HEK293 (cell line): ENCODE results near the gene ZAP70.

Experiments used
- CTCF ChIA-PET: fragments of 350-600 bp; formaldehyde crosslinking; extraction: SDS; loops from one replicate; lab custom pipeline; 2021; ENCODE audit warnings: antibody characterized with exemption; lab: Yijun Ruan, JAX
- POLR2A ChIA-PET: fragments of 300-600 bp; formaldehyde crosslinking; extraction: SDS; loops from one replicate; lab custom pipeline; 2020; ENCODE audit warnings: antibody characterized with exemption, inconsistent platforms; lab: Yijun Ruan, JAX
- H3K27ac ChIP-seq: fragments of 200-500 bp; sonication (Bioruptor generic); 2 replicates; pipeline ENCODE4 v1.5.1; 2014; ENCODE audit warnings: low read depth, low read length, control low read depth, inconsistent platforms; ENCODE audit errors: extremely low read depth
- H3K36me3 ChIP-seq, 2 experiments: fragments of 200-500 bp in 1 of 2; sonication (Bioruptor generic) in 1 of 2; 1 replicate in 1 of 2; 2 replicates in 1 of 2; pipeline ENCODE4 v1.5.1; 2014 to 2017; ENCODE audit warnings: inconsistent platforms in 2 of 2, low read length in 2 of 2; ENCODE audit not compliant: control insufficient read depth in 2 of 2, insufficient read depth in 1 of 2
- H3K4me1 ChIP-seq: fragments of 200-500 bp; sonication (Bioruptor generic); 2 replicates; pipeline ENCODE4 v1.5.1; 2014; ENCODE audit warnings: mild to moderate bottlenecking, low read length, inconsistent platforms; ENCODE audit not compliant: control insufficient read depth, insufficient read depth
- H3K4me3 ChIP-seq: 2 replicates; pipeline ENCODE4 v1.5.1; 2011; ENCODE audit warnings: low read depth, mild to moderate bottlenecking, control low read depth, low read length, moderate library complexity
- H3K9me3 ChIP-seq: fragments of 200-500 bp; sonication (Bioruptor generic); 2 replicates; pipeline ENCODE4 v1.5.1; 2014; ENCODE audit warnings: low read depth, low read length, inconsistent platforms; ENCODE audit not compliant: control insufficient read depth, insufficient read depth
- CTCF ChIP-seq: fragments of 450-650 bp; formaldehyde crosslinking; IDR thresholded peaks from 2 replicates; pipeline ENCODE4 v1.5.1; 2016; ENCODE audit warnings: missing biosample characterization, missing genetic modification characterization
- GLI4 ChIP-seq: fragments of 450-650 bp; formaldehyde crosslinking; IDR thresholded peaks from 2 replicates; pipeline ENCODE4 v1.5.1; 2016; ENCODE audit warnings: missing biosample characterization, missing genetic modification characterization
- GLIS2 ChIP-seq: fragments of 450-650 bp; formaldehyde crosslinking; IDR thresholded peaks from 2 replicates; pipeline ENCODE4 v1.5.1; 2016; ENCODE audit warnings: missing biosample characterization, missing genetic modification characterization
- KLF17 ChIP-seq: fragments of 450-650 bp; formaldehyde crosslinking; IDR thresholded peaks from 2 replicates; pipeline ENCODE4 v1.5.1; 2016; ENCODE audit warnings: missing biosample characterization, missing genetic modification characterization
- MEIS1 ChIP-seq: sonication (generic); formaldehyde crosslinking; IDR thresholded peaks from 2 replicates; pipeline ENCODE4 v1.8.1; 2022; ENCODE audit warnings: missing genetic modification reagents, mild to moderate bottlenecking, borderline replicate concordance
- SCRT2 ChIP-seq: fragments of 450-650 bp; formaldehyde crosslinking; IDR thresholded peaks from 2 replicates; pipeline ENCODE4 v1.5.1; 2016; ENCODE audit warnings: missing biosample characterization, missing genetic modification characterization
- SETDB1 ChIP-seq: IDR thresholded peaks from one replicate; pipeline ENCODE4 v1.6.1; 2017; ENCODE audit warnings: mild to moderate bottlenecking, low read length, moderate library complexity, mixed read lengths; ENCODE audit not compliant: insufficient read length
- TCF7L2 ChIP-seq: IDR thresholded peaks from 2 replicates; pipeline ENCODE4 v1.6.1; 2011; ENCODE audit warnings: low read depth, mild to moderate bottlenecking, inconsistent platforms, low read length, moderate library complexity, borderline replicate concordance
- ZBTB11 ChIP-seq: fragments of 450-650 bp; formaldehyde crosslinking; conservative IDR thresholded peaks from 2 replicates; pipeline ENCODE4 v1.5.1; 2016; ENCODE audit warnings: low read depth, missing biosample characterization, missing genetic modification characterization
- ZBTB6 ChIP-seq: fragments of 450-650 bp; formaldehyde crosslinking; IDR thresholded peaks from 2 replicates; pipeline ENCODE4 v1.5.1; 2017; ENCODE audit warnings: missing biosample characterization, missing genetic modification characterization
- ZNF16 ChIP-seq: fragments of 450-650 bp; formaldehyde crosslinking; IDR thresholded peaks from 2 replicates; pipeline ENCODE4 v1.5.1; 2016; ENCODE audit warnings: low read depth, missing biosample characterization, missing genetic modification characterization
- ZNF311 ChIP-seq: fragments of 450-650 bp; formaldehyde crosslinking; IDR thresholded peaks from 2 replicates; pipeline ENCODE4 v1.5.1; 2017; ENCODE audit warnings: missing biosample characterization, missing genetic modification characterization, borderline replicate concordance
- ZNF324 ChIP-seq: fragments of 450-650 bp; formaldehyde crosslinking; IDR thresholded peaks from 2 replicates; pipeline ENCODE4 v1.5.1; 2016; ENCODE audit warnings: missing biosample characterization, missing genetic modification characterization
- ZNF404 ChIP-seq: fragments of 450-650 bp; formaldehyde crosslinking; IDR thresholded peaks from 2 replicates; pipeline ENCODE4 v1.5.1; 2017; ENCODE audit warnings: missing biosample characterization, missing genetic modification characterization
- ZNF518A ChIP-seq: fragments of 450-650 bp; formaldehyde crosslinking; conservative IDR thresholded peaks from 2 replicates; pipeline ENCODE4 v1.5.1; 2016; ENCODE audit warnings: low read depth, missing biosample characterization, missing genetic modification characterization
- ZNF521 ChIP-seq: fragments of 450-650 bp; formaldehyde crosslinking; IDR thresholded peaks from 2 replicates; pipeline ENCODE4 v1.5.1; 2017; ENCODE audit warnings: missing biosample characterization, mild to moderate bottlenecking, missing genetic modification characterization
- ZNF560 ChIP-seq: fragments of 450-650 bp; formaldehyde crosslinking; IDR thresholded peaks from 2 replicates; pipeline ENCODE4 v1.5.1; 2017; ENCODE audit warnings: missing biosample characterization, missing genetic modification characterization, borderline replicate concordance
- ZNF561 ChIP-seq: fragments of 450-650 bp; IDR thresholded peaks from 2 replicates; pipeline ENCODE4 v1.5.1; 2018; ENCODE audit warnings: missing biosample characterization, missing genetic modification characterization, borderline replicate concordance
- ZNF677 ChIP-seq: fragments of 450-650 bp; IDR thresholded peaks from 2 replicates; pipeline ENCODE4 v1.5.0; 2018; ENCODE audit warnings: missing biosample characterization, mild to moderate bottlenecking, missing genetic modification characterization, moderate library complexity
- ZNF837 ChIP-seq: fragments of 450-650 bp; formaldehyde crosslinking; IDR thresholded peaks from 2 replicates; pipeline ENCODE4 v1.5.1; 2016; ENCODE audit warnings: missing biosample characterization, missing genetic modification characterization

ZAP70 gene

GRCh38 chr2:97728091-97728731 is 14.8 kb downstream of the ZAP70 start:
- Histone ChIP-seq H3K9me3 (no peaks in the 10 kb centered on the region), H3K27ac (no peak overlapping the region), H3K4me1 (no peaks in the 10 kb centered on the region)
- CTCF ChIA-PET = interaction anchor here (0.8 to 4.1 kb wide), 2 partner anchors 13 to 18 kb away, joined by 4 to 20 read pairs; no protein-coding TSS in a partner anchor
- TF ChIP-seq ZNF561 (no peak), GLIS2 (no peak), ZNF560 (tag by site-specific recombination) (no peak), ZNF521 (tag by site-specific recombination) (no peak), ZNF518A (tag by site-specific recombination) (no peak), ZNF404 (tag by site-specific recombination) (no peak), CTCF (no peak), TCF7L2 (no peak), ZNF677 (no peak), ZNF837 (tag by site-specific recombination) (no peak)
- TF ChIP-seq, all 188 proteins: peak for 0
- no peak overlapping the region for H3K4me3 ChIP-seq
- H3K36me3 ChIP-seq = no peaks in the 10 kb centered on the region
- POLR2A ChIA-PET = no interaction called here

GRCh38 chr2:97730245-97730644 is 16.9 kb downstream of the ZAP70 start:
- H3K4me1 ChIP-seq = no peaks in the 10 kb centered on the region

More at GRCh38 chr2:97730245-97730644, 16.9 kb downstream of the ZAP70 start:
- Histone ChIP-seq H3K36me3 (no peaks in the 10 kb centered on the region), H3K4me3 (no peak overlapping the region), H3K27ac (no peak overlapping the region), H3K9me3 (no peaks in the 10 kb centered on the region)
- ChIA-PET CTCF (interaction anchor here (0.5 to 1.4 kb wide), 5 partner anchors 10 to 44 kb away, joined by 3 to 7 read pairs (median 4); no protein-coding TSS in a partner anchor), POLR2A (interaction anchor here (0.6 kb wide), 1 partner anchor 158 kb away, joined by 4 read pairs; no protein-coding TSS in a partner anchor)
- TF ChIP-seq KLF17 (tag by site-specific recombination) = no peak
- no peak for TF ChIP-seq GLI4 (tag by site-specific recombination)
- TF ChIP-seq ZNF324 (tag by site-specific recombination) = no peak
- TF ChIP-seq MEIS1 (CRISPR knock-in tag) = no peak
- no peak for TF ChIP-seq ZBTB11
- TF ChIP-seq SETDB1 = no peak
- no peak for TF ChIP-seq ZNF16 (tag by site-specific recombination)
- no peak for TF ChIP-seq ZBTB6 (tag by site-specific recombination)
- TF ChIP-seq SCRT2 (tag by site-specific recombination) = no peak
- no peak for TF ChIP-seq ZNF311 (tag by site-specific recombination)
